Keratinocyte (primary cell): ENCODE data around the gene FGF8. TPM values are rescaled to one million over a fixed set of nuclear protein-coding genes. Genes with fewer than 3 reads are reported as not detected.

Source experiments
- DNase-seq: peaks from one replicate; pipeline ENCODE4 v3.0.0-alpha.2; 2011; ENCODE audit warnings: low read depth, missing footprints, low spot score
- FAIRE-seq: peaks from 2 replicates; lab custom pipeline; 2011; peaks lifted over from hg19 to GRCh38; lab: Jason Lieb, UNC
- H2AFZ ChIP-seq: 2 replicates; pipeline ENCODE4 v1.6.0; 2012; ENCODE audit warnings: low read length, control low read depth, inconsistent platforms; ENCODE audit not compliant: control insufficient read depth
- H3K27ac ChIP-seq: 2 replicates; pipeline ENCODE4 v1.5.1; 2011; ENCODE audit warnings: low read length; ENCODE audit not compliant: control insufficient read depth, insufficient read depth
- H3K27me3 ChIP-seq: 3 replicates; pipeline ENCODE4 v1.6.0; 2011; ENCODE audit warnings: low read length; ENCODE audit not compliant: control insufficient read depth, insufficient read depth; ENCODE audit errors: extremely low read depth
- H3K36me3 ChIP-seq, 2 experiments: 2 replicates in 1 of 2; 3 replicates in 1 of 2; pipeline ENCODE4 v1.5.1; 2011; ENCODE audit warnings: low read length in 2 of 2, mild to moderate bottlenecking in 1 of 2; ENCODE audit not compliant: control insufficient read depth in 2 of 2, insufficient read depth in 2 of 2; ENCODE audit errors: extremely low read depth in 1 of 2
- H3K4me1 ChIP-seq: 3 replicates; pipeline ENCODE4 v1.5.1; 2011; ENCODE audit warnings: low read length; ENCODE audit not compliant: control insufficient read depth, insufficient read depth; ENCODE audit errors: extremely low read depth
- H3K4me2 ChIP-seq: 3 replicates; pipeline ENCODE4 v1.6.0; 2011; ENCODE audit warnings: low read depth, low read length; ENCODE audit not compliant: control insufficient read depth, insufficient read depth; ENCODE audit errors: extremely low read depth
- H3K4me3 ChIP-seq, 3 experiments: fragments of 200-600 bp in 1 of 3; sonication (generic) in 1 of 3; 2 replicates in 2 of 3; 3 replicates in 1 of 3; pipeline ENCODE4 v1.5.1; 2011 to 2016; ENCODE audit warnings: low read length in 3 of 3, mild to moderate bottlenecking in 3 of 3, control low read depth in 2 of 3, inconsistent platforms in 1 of 3, low read depth in 1 of 3, mixed read lengths in 1 of 3, mixed run types in 1 of 3, moderate library complexity in 1 of 3; ENCODE audit not compliant: control insufficient read depth in 2 of 3, insufficient read depth in 2 of 3; ENCODE audit errors: extremely low read depth in 1 of 3
- H3K79me2 ChIP-seq: 2 replicates; pipeline ENCODE4 v1.6.0; 2012; ENCODE audit warnings: low read length; ENCODE audit not compliant: control insufficient read depth, insufficient read depth
- H3K9ac ChIP-seq: 3 replicates; pipeline ENCODE4 v1.6.0; 2011; ENCODE audit warnings: low read length; ENCODE audit not compliant: control insufficient read depth, insufficient read depth; ENCODE audit errors: extremely low read depth
- H3K9me1 ChIP-seq: 3 replicates; pipeline ENCODE4 v1.6.0; 2011; ENCODE audit warnings: low read length; ENCODE audit not compliant: control insufficient read depth, insufficient read depth; ENCODE audit errors: extremely low read depth
- H3K9me3 ChIP-seq: 2 replicates; pipeline ENCODE4 v1.5.1; 2012; ENCODE audit warnings: low read depth, low read length; ENCODE audit not compliant: control insufficient read depth
- H4K20me1 ChIP-seq: 3 replicates; pipeline ENCODE4 v1.6.0; 2011; ENCODE audit warnings: low read length; ENCODE audit not compliant: control insufficient read depth, insufficient read depth; ENCODE audit errors: extremely low read depth
- CTCF ChIP-seq, 3 experiments: IDR thresholded peaks in 1 of 3; conservative IDR thresholded peaks in 1 of 3; optimal IDR thresholded peaks in 1 of 3; 2 replicates in 2 of 3; 3 replicates in 1 of 3; pipeline versions ENCODE3 to v1.5.1; 2011; ENCODE audit warnings: low read length in 3 of 3, mild to moderate bottlenecking in 3 of 3, moderate library complexity in 2 of 3, control low read depth in 1 of 3, inconsistent platforms in 1 of 3; ENCODE audit not compliant: insufficient read depth in 2 of 3; ENCODE audit errors: extremely low read depth in 1 of 3
- EZH2 ChIP-seq: IDR thresholded peaks from one replicate; pipeline ENCODE4 v1.6.1; 2012; ENCODE audit warnings: inconsistent platforms, mild to moderate bottlenecking, low read length, moderate library complexity
- dilution Hi-C: fragments of 300-500 bp; cut with MboI; formaldehyde crosslinking; loops from one replicate; pipeline ENCODE4 v1.7.0; 2020; ENCODE audit warnings: low sequenced_read_pairs; ENCODE audit not compliant: extremely low pct_ligation_motif_present
- polyA plus RNA-seq, 5 experiments: library from polyadenylated mRNA; depleted of rRNA in 3 of 5; stranded (reverse) in 3 of 5; stranded (forward) in 1 of 5; unstranded in 1 of 5; fragments of >200 nt; gene quantifications; 1 replicate in 1 of 5; 2 replicates in 3 of 5; 3 replicates in 1 of 5; pipeline versions ENCODE4 v1.2.1 to v1.2.3, GENCODE V29; 2011 to 2012; ENCODE audit warnings: missing spikeins in 2 of 5, low read depth in 1 of 5, low replicate concordance in 1 of 5

FGF8 gene
- polyA plus RNA-seq, 1 donor (not counting 4 experiments of a cell fraction or from before 2014, with no cell fraction given), result not detected

- FAIRE-seq, result no peak
- Histone ChIP-seq H4K20me1 (peaks cover 7% of the 10 kb centered on the region), H3K4me2 (no peak overlapping the region), H3K9ac (no peak overlapping the region), H3K9me1 (no peaks in the 10 kb centered on the region), H3K9me3 (no peaks in the 10 kb centered on the region), H3K27me3 (peaks cover 79% of the 10 kb centered on the region), H2AFZ (no peak overlapping the region), H3K79me2 (no peaks in the 10 kb centered on the region), H3K4me3 (no peak overlapping the region), H3K27ac (no peak overlapping the region), H3K36me3 (no peaks in the 10 kb centered on the region), H3K4me1 (no peaks in the 10 kb centered on the region)
- DNase-seq, result no peak
- TF ChIP-seq EZH2, result no peak
- TF ChIP-seq CTCF (optimal IDR thresholded peaks at IDR 0.05 in 1 of 3, IDR thresholded peaks at IDR 0.05 in 1 of 3, conservative IDR thresholded peaks at IDR 0.05 in 1 of 3; ENCODE audit: extremely low read depth in 1 of 3, insufficient read depth in 2 of 3, low read length in 3 of 3), result no peak
- dilution Hi-C loops, result no loop called here
Measured at GRCh38 chr10:101770331-101771215, 5.3 kb downstream of the FGF8 start.

- peaks cover 79% of the 10 kb centered on the region for H3K27me3 ChIP-seq
- no peaks in the 10 kb centered on the region for H3K79me2 ChIP-seq
- H3K9me1 ChIP-seq, result no peaks in the 10 kb centered on the region
- H3K36me3 ChIP-seq, result no peaks in the 10 kb centered on the region
- no peak overlapping the region for H3K27ac ChIP-seq
- H3K4me2 ChIP-seq, result no peak overlapping the region
- no peak for FAIRE-seq
- DNase-seq, result no peak
- dilution Hi-C loops, result no loop called here
- H3K9ac ChIP-seq, result no peak overlapping the region
- no peak overlapping the region for H3K4me3 ChIP-seq
- TF ChIP-seq CTCF (optimal IDR thresholded peaks at IDR 0.05 in 1 of 3, IDR thresholded peaks at IDR 0.05 in 1 of 3, conservative IDR thresholded peaks at IDR 0.05 in 1 of 3; ENCODE audit: extremely low read depth in 1 of 3, insufficient read depth in 2 of 3, low read length in 3 of 3) (no peak), EZH2 (no peak)
- no peaks in the 10 kb centered on the region for H3K4me1 ChIP-seq
- no peaks in the 10 kb centered on the region for H3K9me3 ChIP-seq
- no peak overlapping the region for H2AFZ ChIP-seq
- H4K20me1 ChIP-seq, result peaks cover 7% of the 10 kb centered on the region
Measured at GRCh38 chr10:101769541-101770180, 6.3 kb downstream of the FGF8 start.
